H1 (cell line): ENCODE data around the gene DNAAF8. TPM values are rescaled to one million over a fixed set of nuclear protein-coding genes. Genes with fewer than 3 reads are reported as not detected.

Source experiments
- ATF3 ChIP-seq: IDR thresholded peaks from 2 replicates; pipeline ENCODE4 v1.6.1; 2011; ENCODE audit warnings: low read depth, mild to moderate bottlenecking, low read length; ENCODE audit not compliant: insufficient read depth
- CEBPB ChIP-seq: IDR thresholded peaks from 2 replicates; pipeline ENCODE4 v1.6.1; 2012; ENCODE audit warnings: low read depth, low read length
- CHD7 ChIP-seq: fragments of 300-600 bp; sonication (generic); IDR thresholded peaks from 2 replicates; pipeline ENCODE4 v1.7.1; 2012; ENCODE audit warnings: low read length, moderate library complexity, mild to moderate bottlenecking, inconsistent platforms; ENCODE audit not compliant: insufficient replicate concordance
- RXRA ChIP-seq: IDR thresholded peaks from 2 replicates; pipeline ENCODE4 v1.6.1; 2011; ENCODE audit warnings: low read depth, mild to moderate bottlenecking, low read length, moderate library complexity; ENCODE audit not compliant: insufficient read depth
- SIN3A ChIP-seq, 2 experiments: IDR thresholded peaks in 1 of 2; conservative IDR thresholded peaks in 1 of 2; 2 replicates each; pipeline ENCODE4 v1.6.1; 2011 to 2012; ENCODE audit warnings: low read length in 2 of 2, improper control_type of control experiment in 1 of 2, low read depth in 1 of 2, mild to moderate bottlenecking in 1 of 2
- TAF1 ChIP-seq: IDR thresholded peaks from 2 replicates; pipeline ENCODE4 v1.6.1; 2011; ENCODE audit warnings: mild to moderate bottlenecking, low read depth, low read length
- YY1 ChIP-seq: IDR thresholded peaks from 2 replicates; pipeline ENCODE4 v1.6.1; 2011; ENCODE audit warnings: low read depth, mild to moderate bottlenecking, low read length
- polyA plus RNA-seq, 7 experiments: library from polyadenylated mRNA; depleted of rRNA in 3 of 7; stranded (reverse) in 5 of 7; unstranded in 2 of 7; fragments of >200 nt in 5 of 7; fragments of 200-250 nt in 2 of 7; gene quantifications; 1 replicate in 5 of 7; 2 replicates in 1 of 7; 4 replicates in 1 of 7; pipeline versions ENCODE4 v1.2.1 to v1.2.3, GENCODE V29; 2011 to 2013; ENCODE audit warnings: missing spikeins in 2 of 7, mixed read lengths in 2 of 7
- total RNA-seq: library from RNA; stranded (reverse); fragmentation: NEBNext Ultra II Directional; extraction: Animal tissue kit (Norgen Biotek cat#: 25700); gene quantifications from 2 replicates; pipeline ENCODE4 v1.2.1, GENCODE V29; 2021

DNAAF8 gene
- total and polyA plus RNA-seq, 2 of the 8 experiments (the other 6 are each of a cell fraction or from before 2014, with no cell fraction given), result 0.39 TPM; not detected in 1

GRCh38 chr16:4695473-4696171 is 38.7 kb upstream of the DNAAF8 start (continued):
- TF ChIP-seq CHD7 (no peak), CEBPB (no peak), RXRA (no peak), ATF3 (no peak), SIN3A (conservative IDR thresholded peaks at IDR 0.05 in 1 of 2, IDR thresholded peaks at IDR 0.05 in 1 of 2; ENCODE audit: low read depth in 1 of 2, low read length in 2 of 2) (no peak), TAF1 (no peak), YY1 (no peak)
